Heart right ventricle (tissue), 16 donors: Measurements from ENCODE around the gene KLHL20. TPM values are rescaled to one million over a fixed set of nuclear protein-coding genes. Genes with fewer than 3 reads are reported as not detected.
"Not testable (repeated sequence)": the region's sequence is repeated elsewhere in the genome, so short reads cannot be mapped to it uniquely, and the experiment has no call there.

Experiments used
- ATAC-seq, 8 donors: fragments of 200-7000 bp; cut with Tn5 transposase; one replicate each; pipeline ENCODE4 v1.9.1; 2020; ENCODE audit warnings: mild to moderate bottlenecking in 8 of 8, moderate library complexity in 8 of 8, moderate number of reproducible peaks in 1 of 8
- DNase-seq, 2 donors: peaks; one replicate each; pipeline ENCODE4 v3.0.0-alpha.2; 2020
- H3K27ac ChIP-seq, 10 donors: fragments of 200-600 bp; sonication (generic) in 2 of 10; one replicate each; pipeline versions ENCODE4 v1.5.0 to v1.8.0; 2020 to 2022; ENCODE audit warnings: mild to moderate bottlenecking in 3 of 10
- H3K27me3 ChIP-seq, 7 donors: fragments of 200-600 bp; one replicate each; pipeline ENCODE4 v1.8.0; 2021 to 2022; ENCODE audit warnings: mild to moderate bottlenecking in 2 of 7
- H3K36me3 ChIP-seq, 9 donors: fragments of 200-600 bp; sonication (generic) in 1 of 9; one replicate each; pipeline versions ENCODE4 v1.5.0 to v1.8.0; 2020 to 2022; ENCODE audit warnings: mild to moderate bottlenecking in 2 of 9
- H3K4me1 ChIP-seq, 9 donors: fragments of 200-600 bp; sonication (generic) in 1 of 9; one replicate each; pipeline versions ENCODE4 v1.5.0 to v1.8.0; 2020 to 2022; ENCODE audit warnings: mild to moderate bottlenecking in 4 of 9
- H3K4me3 ChIP-seq, 10 donors: fragments of 200-600 bp; sonication (generic) in 2 of 10; one replicate each; pipeline versions ENCODE4 v1.5.0 to v1.8.0; 2020 to 2022; ENCODE audit warnings: mild to moderate bottlenecking in 7 of 10, moderate library complexity in 2 of 10
- H3K9me3 ChIP-seq, 11 donors: fragments of 200-600 bp in 10 of 11; sonication (generic) in 2 of 11; one replicate each; pipeline versions ENCODE4 v1.5.0 to v1.8.0; 2013 to 2022; ENCODE audit warnings: mild to moderate bottlenecking in 2 of 11, control low read depth in 1 of 11, moderate library complexity in 1 of 11
- CTCF ChIP-seq, 9 donors: fragments of 200-600 bp; sonication (generic) in 2 of 9; IDR thresholded peaks; one replicate each; pipeline versions ENCODE4 v1.5.0 to v1.8.0; 2021 to 2022; ENCODE audit warnings: antibody characterized with exemption in 9 of 9, mild to moderate bottlenecking in 5 of 9, moderate library complexity in 1 of 9
- WGBS, 2 donors: extraction: QIAGEN DNeasy Blood & Tissue Kit; methylation state at CpG; one replicate each; pipeline ENCODE4 v1.1.7; 2013; ENCODE audit warnings: inconsistent platforms in 1 of 2; 5-methylcytosine and 5-hydroxymethylcytosine counted together
- intact Hi-C, 10 donors: fragments of 100-400 bp; cut with DNase I; formaldehyde crosslinking; loops; one replicate each; pipeline versions ENCODE4 v1.11.1 to v1.14.2; 2022
- polyA plus RNA-seq, 2 donors: library from polyadenylated mRNA; stranded (reverse); fragments of 200-250 nt; gene quantifications; one replicate each; pipeline ENCODE4 v1.2.3, GENCODE V29; 2013
- total RNA-seq, 10 donors: library from RNA; stranded (reverse); fragmentation: NEBNext Ultra II Directional in 3 of 10; extraction: Animal tissue kit (Norgen Biotek cat#: 25700) in 3 of 10; gene quantifications; one replicate each; pipeline versions ENCODE4 v1.2.1 to v1.2.4, GENCODE V29; 2021 to 2023
- donor health status: Arrhythmogenic right ventricular cardiomyopathy.
- donor health status: ischemic (EF 13 %, LVEDD 7.1; RV severe dilation, severe dysfunction).
- donor health status: healthy with polysubstance abuse.
- donor health status: DM: no; HTN: yes; CAD: no.
- donor health status: DM: no; HTN: no; CAD: no.
- donor health status: ischemic (EF 25% LVEDD 6.9; RV normal size, moderate dysfunction).
- donor health status: ischemic (EF 25% LVEDD 5.7; RV mildly dilated, moderate dysfunction).
- donor health status: healthy.
- donor health status: DM: yes; HTN: yes; CAD: no.
- donor health status: Ischemic cardiomyopathy.
- donor health status: ischemic (EF 35%, LVEDD 5.7; RV mildly dilated, moderate dysfunction).
- donor health status: nonischemic (EF 11% LVEDD 7.7; RV severe dilation, severe dysfunction).
- donor health status: DM: yes; HTN: yes; CAD: no.
- donor health status: PGD.
- donor health status: ischemic (EF 29% LVEDD 5.4; RV normal size, mild dysfunction).
- donor health status: nonischemic (EF 23%, LVEDD 6.1; RV moderate dilation, normal function).

KLHL20 gene
- total and polyA plus RNA-seq, 12 donors = 5.0 to 19.4 (median 17.1) TPM

- intact Hi-C loops = no loop called here
- WGBS, 2 donors = 96 to 98% methylated on average over 7 of the region's 7 CpGs
- Histone ChIP-seq H3K4me3 (no peak overlapping the region), H3K4me1 (no peaks in the 10 kb centered on the region), H3K27me3 (no peaks in the 10 kb centered on the region), H3K36me3 (peaks cover 0 to 97% (median 37%) of the 10 kb centered on the region in 9 donors), H3K27ac (no peak overlapping the region), H3K9me3 (no peaks in the 10 kb centered on the region)
- DNase-seq = no peak
- no peak for ATAC-seq
- no peak for TF ChIP-seq CTCF (IDR thresholded peaks at IDR 0.05)
Measured at GRCh38 chr1:173784997-173785396, 70.2 kb downstream of the KLHL20 start.

GRCh38 chr1:173789841-173790240 is 75.1 kb downstream of the KLHL20 start:
- Histone ChIP-seq H3K9me3 (no peaks in the 10 kb centered on the region), H3K27ac (no peak overlapping the region), H3K4me3 (no peak overlapping the region), H3K36me3 (peaks cover 0 to 72% (median 10%) of the 10 kb centered on the region in 9 donors), H3K4me1 (no peaks in the 10 kb centered on the region), H3K27me3 (no peaks in the 10 kb centered on the region)
- 96 to 99% methylated on average over 2 of the region's 2 CpGs for WGBS, 2 donors
- DNase-seq = no peak
- intact Hi-C loops = loop anchor here in 1 of 10 donors (2.0 kb wide), 1 partner anchor 63 kb away; no protein-coding TSS in a partner anchor
- no peak for ATAC-seq
- no peak for TF ChIP-seq CTCF (IDR thresholded peaks at IDR 0.05)

- Histone ChIP-seq H3K27me3 (no peaks in the 10 kb centered on the region), H3K4me1 (no peaks in the 10 kb centered on the region), H3K4me3 (no peak overlapping the region), H3K36me3 (peaks cover 0 to 60% (median 0%) of the 10 kb centered on the region in 9 donors), H3K27ac (no peak overlapping the region), H3K9me3 (peaks cover 0 to 10% (median 5%) of the 10 kb centered on the region in 11 donors)
- intact Hi-C loops = no loop called here
- no peak for TF ChIP-seq CTCF (IDR thresholded peaks at IDR 0.05)
- DNase-seq (no peak), ATAC-seq (no peak)
Measured at GRCh38 chr1:173798078-173798477, 83.3 kb downstream of the KLHL20 start.

- H3K36me3 ChIP-seq = peaks cover 0 to 67% (median 0%) of the 10 kb centered on the region in 9 donors
- H3K27ac ChIP-seq, ATAC-seq, H3K9me3 ChIP-seq, H3K4me1 ChIP-seq, DNase-seq, H3K27me3 ChIP-seq, H3K4me3 ChIP-seq, intact Hi-C loops: not testable (repeated sequence)
- WGBS, 2 donors = 98 to 100% methylated on average over 1 of the region's 1 CpG
Measured at GRCh38 chr1:173799995-173800394, 85.2 kb downstream of the KLHL20 start.

GRCh38 chr1:173802961-173803360 is 88.2 kb downstream of the KLHL20 start:
- H3K36me3 ChIP-seq = peaks cover 0 to 88% (median 6%) of the 10 kb centered on the region in 9 donors

GRCh38 chr1:173813654-173814053 is 98.9 kb downstream of the KLHL20 start:
- peaks cover 0 to 30% (median 0%) of the 10 kb centered on the region in 9 donors for H3K36me3 ChIP-seq
- H3K27me3 ChIP-seq, ATAC-seq, H3K4me3 ChIP-seq, H3K27ac ChIP-seq, DNase-seq, H3K9me3 ChIP-seq, H3K4me1 ChIP-seq, intact Hi-C loops: not testable (repeated sequence)
- 98% methylated on average over 5 of the region's 5 CpGs for WGBS, 2 donors

More at GRCh38 chr1:173802961-173803360, 88.2 kb downstream of the KLHL20 start:
- no peak overlapping the region for H3K4me3 ChIP-seq
- intact Hi-C loops = no loop called here
- H3K4me1 ChIP-seq = no peaks in the 10 kb centered on the region
- H3K27ac ChIP-seq = no peak overlapping the region
- no peaks in the 10 kb centered on the region for H3K9me3 ChIP-seq
- no peak for ATAC-seq
- WGBS, 2 donors = 94 to 96% methylated on average over 2 of the region's 2 CpGs
- TF ChIP-seq CTCF (IDR thresholded peaks at IDR 0.05) = no peak
- H3K27me3 ChIP-seq = no peaks in the 10 kb centered on the region
- no peak for DNase-seq
